Heart right ventricle (tissue), 16 donors: ENCODE data around the gene FBN1. TPM values are rescaled to one million over a fixed set of nuclear protein-coding genes. Genes with fewer than 3 reads are reported as not detected.

Experiments
- ATAC-seq, 8 donors: fragments of 200-7000 bp; cut with Tn5 transposase; one replicate each; pipeline ENCODE4 v1.9.1; 2020; ENCODE audit warnings: mild to moderate bottlenecking in 8 of 8, moderate library complexity in 8 of 8, moderate number of reproducible peaks in 1 of 8
- DNase-seq, 2 donors: peaks; one replicate each; pipeline ENCODE4 v3.0.0-alpha.2; 2020
- H3K27ac ChIP-seq, 10 donors: fragments of 200-600 bp; sonication (generic) in 2 of 10; one replicate each; pipeline versions ENCODE4 v1.5.0 to v1.8.0; 2020 to 2022; ENCODE audit warnings: mild to moderate bottlenecking in 3 of 10
- H3K27me3 ChIP-seq, 7 donors: fragments of 200-600 bp; one replicate each; pipeline ENCODE4 v1.8.0; 2021 to 2022; ENCODE audit warnings: mild to moderate bottlenecking in 2 of 7
- H3K36me3 ChIP-seq, 9 donors: fragments of 200-600 bp; sonication (generic) in 1 of 9; one replicate each; pipeline versions ENCODE4 v1.5.0 to v1.8.0; 2020 to 2022; ENCODE audit warnings: mild to moderate bottlenecking in 2 of 9
- H3K4me1 ChIP-seq, 9 donors: fragments of 200-600 bp; sonication (generic) in 1 of 9; one replicate each; pipeline versions ENCODE4 v1.5.0 to v1.8.0; 2020 to 2022; ENCODE audit warnings: mild to moderate bottlenecking in 4 of 9
- H3K4me3 ChIP-seq, 10 donors: fragments of 200-600 bp; sonication (generic) in 2 of 10; one replicate each; pipeline versions ENCODE4 v1.5.0 to v1.8.0; 2020 to 2022; ENCODE audit warnings: mild to moderate bottlenecking in 7 of 10, moderate library complexity in 2 of 10
- H3K9me3 ChIP-seq, 11 donors: fragments of 200-600 bp in 10 of 11; sonication (generic) in 2 of 11; one replicate each; pipeline versions ENCODE4 v1.5.0 to v1.8.0; 2013 to 2022; ENCODE audit warnings: mild to moderate bottlenecking in 2 of 11, control low read depth in 1 of 11, moderate library complexity in 1 of 11
- CTCF ChIP-seq, 9 donors: fragments of 200-600 bp; sonication (generic) in 2 of 9; IDR thresholded peaks; one replicate each; pipeline versions ENCODE4 v1.5.0 to v1.8.0; 2021 to 2022; ENCODE audit warnings: antibody characterized with exemption in 9 of 9, mild to moderate bottlenecking in 5 of 9, moderate library complexity in 1 of 9
- WGBS, 2 donors: extraction: QIAGEN DNeasy Blood & Tissue Kit; methylation state at CpG; one replicate each; pipeline ENCODE4 v1.1.7; 2013; ENCODE audit warnings: inconsistent platforms in 1 of 2; 5-methylcytosine and 5-hydroxymethylcytosine counted together
- intact Hi-C, 10 donors: fragments of 100-400 bp; cut with DNase I; formaldehyde crosslinking; loops; one replicate each; pipeline versions ENCODE4 v1.11.1 to v1.14.2; 2022
- polyA plus RNA-seq, 2 donors: library from polyadenylated mRNA; stranded (reverse); fragments of 200-250 nt; gene quantifications; one replicate each; pipeline ENCODE4 v1.2.3, GENCODE V29; 2013
- total RNA-seq, 10 donors: library from RNA; stranded (reverse); fragmentation: NEBNext Ultra II Directional in 3 of 10; extraction: Animal tissue kit (Norgen Biotek cat#: 25700) in 3 of 10; gene quantifications; one replicate each; pipeline versions ENCODE4 v1.2.1 to v1.2.4, GENCODE V29; 2021 to 2023
- donor health status: Arrhythmogenic right ventricular cardiomyopathy.
- donor health status: ischemic (EF 13 %, LVEDD 7.1; RV severe dilation, severe dysfunction).
- donor health status: healthy with polysubstance abuse.
- donor health status: DM: no; HTN: yes; CAD: no.
- donor health status: DM: no; HTN: no; CAD: no.
- donor health status: ischemic (EF 25% LVEDD 6.9; RV normal size, moderate dysfunction).
- donor health status: ischemic (EF 25% LVEDD 5.7; RV mildly dilated, moderate dysfunction).
- donor health status: healthy.
- donor health status: DM: yes; HTN: yes; CAD: no.
- donor health status: Ischemic cardiomyopathy.
- donor health status: ischemic (EF 35%, LVEDD 5.7; RV mildly dilated, moderate dysfunction).
- donor health status: nonischemic (EF 11% LVEDD 7.7; RV severe dilation, severe dysfunction).
- donor health status: DM: yes; HTN: yes; CAD: no.
- donor health status: PGD.
- donor health status: ischemic (EF 29% LVEDD 5.4; RV normal size, mild dysfunction).
- donor health status: nonischemic (EF 23%, LVEDD 6.1; RV moderate dilation, normal function).

The FBN1 gene
- total and polyA plus RNA-seq, 12 donors: 7.0 to 116 (median 31.1) TPM

- Histone ChIP-seq H3K27me3 (no peaks in the 10 kb centered on the region), H3K4me3 (no peak overlapping the region), H3K36me3 (peaks cover 0 to 100% (median 23%) of the 10 kb centered on the region in 9 donors), H3K27ac (no peak overlapping the region), H3K4me1 (no peaks in the 10 kb centered on the region), H3K9me3 (no peaks in the 10 kb centered on the region)
- ATAC-seq: no peak
- 85 to 86% methylated on average over 2 of the region's 2 CpGs for WGBS, 2 donors
- no peak for DNase-seq
- intact Hi-C loops: no loop called here
- TF ChIP-seq CTCF (IDR thresholded peaks at IDR 0.05): no peak
Measured at GRCh38 chr15:48426941-48427340, 218.6 kb downstream of the FBN1 start.

- TF ChIP-seq CTCF (IDR thresholded peaks at IDR 0.05): no peak
- no peak overlapping the region for H3K27ac ChIP-seq
- ATAC-seq (no peak), DNase-seq (no peak)
- no peaks in the 10 kb centered on the region for H3K4me1 ChIP-seq
- peaks cover 0 to 100% (median 22%) of the 10 kb centered on the region in 9 donors for H3K36me3 ChIP-seq
- no peak overlapping the region for H3K4me3 ChIP-seq
- no peaks in the 10 kb centered on the region for H3K27me3 ChIP-seq
- H3K9me3 ChIP-seq: no peaks in the 10 kb centered on the region
- intact Hi-C loops: no loop called here
Measured at GRCh38 chr15:48426044-48426443, 219.5 kb downstream of the FBN1 start.

GRCh38 chr15:48425051-48425450 lies 220.5 kb downstream of the FBN1 start:
- Histone ChIP-seq H3K36me3 (peaks cover 0 to 100% (median 22%) of the 10 kb centered on the region in 9 donors), H3K4me3 (no peak overlapping the region), H3K9me3 (no peaks in the 10 kb centered on the region), H3K27me3 (no peaks in the 10 kb centered on the region), H3K4me1 (peaks cover 0 to 9% (median 0%) of the 10 kb centered on the region in 9 donors), H3K27ac (no peak overlapping the region)
- intact Hi-C loops: no loop called here
- DNase-seq: no peak
- no peak for TF ChIP-seq CTCF (IDR thresholded peaks at IDR 0.05)
- 96 to 98% methylated on average over 2 of the region's 2 CpGs for WGBS, 2 donors
- ATAC-seq: no peak

GRCh38 chr15:48423896-48424475 lies 221.5 kb downstream of the FBN1 start:
- Histone ChIP-seq H3K9me3 (no peaks in the 10 kb centered on the region), H3K27me3 (no peaks in the 10 kb centered on the region), H3K4me1 (peaks cover 0 to 11% (median 0%) of the 10 kb centered on the region in 9 donors), H3K36me3 (peaks cover 0 to 100% (median 31%) of the 10 kb centered on the region in 9 donors), H3K4me3 (no peak overlapping the region), H3K27ac (no peak overlapping the region)
- ATAC-seq (no peak), DNase-seq (no peak)
- WGBS, 2 donors: 71 to 74% methylated on average over 2 of the region's 2 CpGs
- intact Hi-C loops: no loop called here
- TF ChIP-seq CTCF (IDR thresholded peaks at IDR 0.05): no peak
